ENCODE data around the gene SLC6A5. TPM values are rescaled to one million over a fixed set of nuclear protein-coding genes. Genes with fewer than 3 reads are reported as not detected.
A peak's percentile ranks its signal among the peaks of the same experiment; 100 is the strongest.

SLC6A5 gene
- total RNA-seq, 3 donors from 2014 or later, result not detected

DNA sequence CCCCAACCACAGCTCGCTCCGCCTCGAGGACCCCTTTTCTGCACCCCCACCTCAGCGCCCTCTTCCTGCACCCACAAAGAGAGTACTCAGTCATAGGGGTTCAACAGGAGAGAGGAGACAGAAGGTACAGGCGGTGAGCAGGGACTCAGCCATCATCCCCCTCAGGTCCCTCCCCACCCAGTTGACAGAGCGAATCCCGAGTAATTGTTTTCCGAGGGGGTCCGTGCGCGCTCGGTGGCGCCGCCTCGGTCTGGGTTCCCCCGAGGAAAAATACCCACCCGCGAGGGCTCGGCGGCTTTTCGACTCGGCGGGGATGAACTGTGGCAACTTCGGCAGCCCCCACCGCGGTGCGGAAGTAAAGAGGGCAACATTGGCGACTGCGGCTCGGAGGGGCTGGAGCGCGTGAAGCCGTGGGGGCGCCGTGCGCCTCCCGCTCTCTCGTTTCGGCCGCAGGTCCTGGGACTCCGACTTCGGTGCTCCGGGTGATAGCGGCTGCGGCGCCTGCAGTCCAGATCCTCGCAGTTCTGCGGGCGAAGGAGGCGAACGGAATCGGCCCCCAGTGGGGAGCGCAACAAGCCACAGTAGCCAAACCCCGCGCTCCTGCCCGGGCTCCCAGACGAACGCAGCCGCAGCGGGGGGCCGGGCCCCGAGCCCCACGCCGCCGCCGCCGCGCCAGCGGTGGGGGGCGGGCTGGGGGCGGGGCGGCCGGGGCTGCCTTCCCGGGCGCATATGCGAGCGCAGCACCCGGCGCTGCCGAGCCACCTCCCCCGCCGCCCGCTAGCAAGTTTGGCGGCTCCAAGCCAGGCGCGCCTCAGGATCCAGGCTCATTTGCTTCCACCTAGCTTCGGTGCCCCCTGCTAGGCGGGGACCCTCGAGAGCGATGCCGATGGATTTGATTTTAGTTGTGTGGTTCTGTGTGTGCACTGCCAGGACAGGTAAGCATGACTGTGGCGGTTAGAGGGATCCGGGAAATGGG is 69.7 kb downstream of the SLC6A5 start, which contains the start of gene NELL1:
Gene NELL1, plus strand, starts transcription at position 743 of the 976 bp plus-strand sequence.
- no peak for DNase-seq (ENCODE audit: low spot score in 2 of 2)
- H3K4me1 ChIP-seq, result no peaks in the 10 kb centered on the region
- H3K36me3 ChIP-seq, result no peaks in the 10 kb centered on the region
- H3K9me3 ChIP-seq, result peaks cover 0 to 6% of the 10 kb centered on the region in 2 donors
- intact Hi-C loops (cut with DNase I; ENCODE audit: low total_unique reads), result no loop called here
- H3K27ac ChIP-seq, result no peak within 1 kb of the TSS
- TF ChIP-seq POLR2A (IDR thresholded peaks at IDR 0.05) (no peak), POLR2AphosphoS5 (IDR thresholded peaks at IDR 0.05) (no peak)
- TF ChIP-seq, protein P1, sequence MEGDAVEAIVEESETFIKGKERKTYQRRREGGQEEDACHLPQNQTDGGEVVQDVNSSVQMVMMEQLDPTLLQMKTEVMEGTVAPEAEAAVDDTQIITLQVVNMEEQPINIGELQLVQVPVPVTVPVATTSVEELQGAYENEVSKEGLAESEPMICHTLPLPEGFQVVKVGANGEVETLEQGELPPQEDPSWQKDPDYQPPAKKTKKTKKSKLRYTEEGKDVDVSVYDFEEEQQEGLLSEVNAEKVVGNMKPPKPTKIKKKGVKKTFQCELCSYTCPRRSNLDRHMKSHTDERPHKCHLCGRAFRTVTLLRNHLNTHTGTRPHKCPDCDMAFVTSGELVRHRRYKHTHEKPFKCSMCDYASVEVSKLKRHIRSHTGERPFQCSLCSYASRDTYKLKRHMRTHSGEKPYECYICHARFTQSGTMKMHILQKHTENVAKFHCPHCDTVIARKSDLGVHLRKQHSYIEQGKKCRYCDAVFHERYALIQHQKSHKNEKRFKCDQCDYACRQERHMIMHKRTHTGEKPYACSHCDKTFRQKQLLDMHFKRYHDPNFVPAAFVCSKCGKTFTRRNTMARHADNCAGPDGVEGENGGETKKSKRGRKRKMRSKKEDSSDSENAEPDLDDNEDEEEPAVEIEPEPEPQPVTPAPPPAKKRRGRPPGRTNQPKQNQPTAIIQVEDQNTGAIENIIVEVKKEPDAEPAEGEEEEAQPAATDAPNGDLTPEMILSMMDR (IDR thresholded peaks at IDR 0.05), result no peak
- H3K4me3 ChIP-seq, result peak within 1 kb of the TSS in 2 of 3 donors; percentile 35 to 55
- H3K27me3 ChIP-seq, result peaks cover 0 to 60% of the 10 kb centered on the region in 2 donors

DNA sequence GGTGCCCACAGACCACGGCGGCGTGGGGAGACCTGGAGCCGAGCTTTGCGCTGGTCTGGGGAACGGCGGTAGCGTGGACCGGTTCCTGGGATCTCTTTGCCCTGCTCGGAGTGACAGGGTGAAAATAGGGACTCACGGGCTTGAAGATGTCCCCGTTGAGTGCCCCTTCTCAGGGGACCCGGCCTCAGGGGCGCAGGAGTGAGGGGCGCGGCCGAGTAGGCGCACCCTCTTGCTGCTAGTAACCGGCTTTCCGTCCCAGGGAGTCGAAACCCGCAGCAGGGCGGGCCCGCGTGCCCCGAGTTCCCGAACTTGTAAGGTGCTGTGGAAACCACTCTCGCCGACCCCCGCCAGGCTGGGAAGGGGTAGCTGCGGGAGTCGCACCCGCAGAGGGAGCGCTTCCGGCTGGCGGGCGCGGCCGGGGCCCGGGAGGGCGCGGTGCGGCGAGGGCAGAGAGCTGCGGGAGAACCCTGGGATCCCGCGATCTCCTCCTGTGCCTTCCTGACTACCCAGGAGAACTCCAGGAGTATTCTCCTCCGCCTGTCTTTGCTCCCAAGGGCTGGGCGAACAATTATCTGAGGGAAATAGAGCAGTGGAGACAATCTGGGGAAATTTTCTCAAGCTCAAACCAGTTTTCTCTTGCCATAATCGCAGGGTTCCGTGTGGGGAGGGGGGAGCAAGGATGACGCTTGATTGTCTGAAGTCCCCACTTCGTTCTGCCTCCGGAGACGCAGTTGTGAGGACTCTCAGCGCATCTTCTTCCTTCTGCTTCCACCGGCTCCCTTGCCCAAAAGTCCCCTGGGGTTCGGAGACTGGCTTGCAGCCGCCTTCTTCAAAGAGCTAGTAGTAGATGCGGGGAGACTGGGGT is 70.6 kb downstream of the SLC6A5 start:
- H3K27ac ChIP-seq, result no peak overlapping the region
- peaks cover 0 to 69% of the 10 kb centered on the region in 2 donors for H3K27me3 ChIP-seq
- peaks cover 0 to 6% of the 10 kb centered on the region in 2 donors for H3K9me3 ChIP-seq
- no peak for TF ChIP-seq POLR2AphosphoS5 (IDR thresholded peaks at IDR 0.05)
- no peaks in the 10 kb centered on the region for H3K36me3 ChIP-seq
- intact Hi-C loops (cut with DNase I; ENCODE audit: low total_unique reads), result no loop called here
- no peak for DNase-seq (ENCODE audit: low spot score in 2 of 2)
- no peaks in the 10 kb centered on the region for H3K4me1 ChIP-seq
- peak overlapping the region in 2 of 3 donors; percentile 35 to 55 for H3K4me3 ChIP-seq

DNA sequence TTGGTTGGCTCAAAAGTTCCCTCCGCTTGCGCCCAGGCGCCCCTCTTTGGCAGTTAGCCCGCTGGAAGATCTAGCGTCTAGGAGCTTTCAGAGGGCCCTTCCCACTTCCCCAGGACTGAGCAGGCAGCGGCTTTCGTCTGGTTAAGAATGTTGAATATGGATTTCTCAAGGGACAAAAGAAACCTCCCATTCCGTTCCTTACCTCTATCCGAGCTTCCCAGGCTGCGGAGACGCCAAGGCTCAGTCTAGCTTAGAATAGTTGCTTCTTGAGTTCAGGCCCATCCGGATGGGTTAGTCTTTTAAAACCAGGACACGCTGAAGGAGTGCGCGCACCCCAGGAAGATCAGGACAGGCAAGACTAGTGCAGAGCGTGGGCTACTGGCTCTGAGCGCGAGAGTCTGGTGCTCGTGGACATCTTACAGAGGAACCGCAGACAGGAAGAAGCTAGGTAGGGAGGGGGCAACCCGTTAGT is 71.6 kb downstream of the SLC6A5 start:
- no peak for TF ChIP-seq POLR2AphosphoS5 (IDR thresholded peaks at IDR 0.05)
- Histone ChIP-seq H3K27me3 (peaks cover 2 to 69% of the 10 kb centered on the region in 2 donors), H3K36me3 (no peaks in the 10 kb centered on the region), H3K4me3 (no peak overlapping the region), H3K9me3 (peaks cover 0 to 6% of the 10 kb centered on the region in 2 donors), H3K4me1 (no peaks in the 10 kb centered on the region), H3K27ac (no peak overlapping the region)
- intact Hi-C loops (cut with DNase I; ENCODE audit: low total_unique reads), result no loop called here
- no peak for DNase-seq (ENCODE audit: low spot score in 2 of 2)

DNA sequence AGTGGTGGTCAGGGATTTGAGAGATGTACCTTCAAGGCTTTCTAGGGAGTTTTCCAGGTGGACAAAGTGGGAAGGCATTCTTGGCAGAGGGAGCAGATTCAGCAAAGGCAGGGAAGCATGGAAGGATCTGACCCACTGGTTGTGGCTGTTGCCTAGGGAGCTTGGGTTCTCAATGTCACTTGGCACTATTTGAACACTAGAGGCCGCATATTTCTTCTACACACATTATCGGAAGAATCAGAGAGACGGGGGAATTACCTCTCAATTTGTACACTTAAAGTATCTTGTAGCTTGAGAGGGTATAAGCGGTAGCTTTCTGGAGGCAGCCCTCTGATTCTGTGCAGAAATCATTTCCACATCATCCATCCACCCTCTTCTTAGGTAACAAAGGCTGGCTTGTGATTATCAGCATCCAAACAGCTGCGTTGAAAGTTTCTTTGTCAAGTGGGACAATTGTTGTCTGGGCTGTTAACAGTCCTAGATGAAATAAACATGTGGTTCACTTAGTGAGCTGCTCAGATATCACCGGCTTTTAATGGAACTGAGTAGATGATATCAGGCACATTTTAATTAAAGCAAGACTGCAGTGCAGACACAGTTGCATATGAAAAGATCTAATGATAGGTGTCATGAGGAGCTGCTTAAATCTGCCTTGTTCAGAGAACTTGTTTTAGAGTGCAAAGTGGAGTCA is 72.6 kb downstream of the SLC6A5 start:
- Histone ChIP-seq H3K9me3 (peaks cover 0 to under 1% of the 10 kb centered on the region in 2 donors), H3K36me3 (no peaks in the 10 kb centered on the region), H3K27me3 (peaks cover 3 to 64% of the 10 kb centered on the region in 2 donors), H3K4me1 (no peaks in the 10 kb centered on the region), H3K4me3 (no peak overlapping the region), H3K27ac (no peak overlapping the region)
- no peak for DNase-seq (ENCODE audit: low spot score in 2 of 2)
- TF ChIP-seq POLR2A (IDR thresholded peaks at IDR 0.05), result no peak
- intact Hi-C loops (cut with DNase I; ENCODE audit: low total_unique reads), result no loop called here

DNA sequence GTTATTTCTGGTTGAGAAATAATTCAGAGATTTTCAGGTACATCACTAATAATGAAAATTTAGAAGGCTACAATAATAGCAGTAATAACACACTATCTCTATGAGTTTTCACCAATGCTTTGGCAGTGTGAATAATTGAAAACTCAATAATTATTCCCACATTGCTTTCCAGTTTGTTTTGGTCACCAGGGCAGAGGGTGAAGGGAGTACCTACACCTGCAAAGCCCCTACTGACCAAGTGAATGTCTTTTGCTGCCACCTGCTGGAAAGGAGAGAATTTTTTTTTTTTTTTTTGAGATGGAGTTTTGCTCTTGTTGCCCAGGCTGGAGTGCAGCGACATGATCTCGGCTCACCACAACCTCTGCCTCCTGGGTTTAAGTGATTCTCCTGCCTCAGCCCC is 73.2 kb downstream of the SLC6A5 start:
- intact Hi-C loops (cut with DNase I; ENCODE audit: low total_unique reads), result no loop called here
- no peak for DNase-seq (ENCODE audit: low spot score in 2 of 2)
- peaks cover 3 to 62% of the 10 kb centered on the region in 2 donors for H3K27me3 ChIP-seq

More for the DNA sequence above, 73.2 kb downstream of the SLC6A5 start:
- Histone ChIP-seq H3K9me3 (no peaks in the 10 kb centered on the region), H3K27ac (no peak overlapping the region), H3K4me1 (no peaks in the 10 kb centered on the region), H3K4me3 (no peak overlapping the region), H3K36me3 (no peaks in the 10 kb centered on the region)
- TF ChIP-seq, protein P1 (IDR thresholded peaks at IDR 0.05), result no peak
- no peak for TF ChIP-seq POLR2AphosphoS5 (IDR thresholded peaks at IDR 0.05)
- TF ChIP-seq POLR2A (IDR thresholded peaks at IDR 0.05), result no peak
